Breast epithelium (tissue), 4 donors: Measurements from ENCODE around the gene C12orf56. TPM values are rescaled to one million over a fixed set of nuclear protein-coding genes. Genes with fewer than 3 reads are reported as not detected.

Experiments used
- DNase-seq, 2 donors: peaks; one replicate each; pipeline ENCODE4 v3.0.0-alpha.2; 2019; ENCODE audit warnings: low spot score in 2 of 2
- H3K27ac ChIP-seq, 2 donors: fragments of 200-600 bp; sonication (generic) in 1 of 2; one replicate each; pipeline ENCODE4 v1.5.1; 2016 to 2019; ENCODE audit warnings: mild to moderate bottlenecking in 1 of 2
- H3K27me3 ChIP-seq, 2 donors: fragments of 200-600 bp; sonication (generic) in 1 of 2; one replicate each; pipeline versions ENCODE4 v1.5.1 to v1.6.0; 2017 to 2019; ENCODE audit warnings: control low read depth in 1 of 2, mild to moderate bottlenecking in 1 of 2
- H3K36me3 ChIP-seq: fragments of 200-600 bp; one replicate; pipeline ENCODE4 v1.5.1; 2019
- H3K4me1 ChIP-seq, 2 donors: fragments of 200-600 bp; sonication (generic); one replicate each; pipeline ENCODE4 v1.5.1; 2016 to 2019; ENCODE audit warnings: control low read depth in 1 of 2
- H3K4me3 ChIP-seq, 3 donors: fragments of 200-600 bp; sonication (generic); 1 replicate in 2 of 3; 2 replicates in 1 of 3; pipeline ENCODE4 v1.5.1; 2016 to 2019; ENCODE audit warnings: mild to moderate bottlenecking in 3 of 3, moderate library complexity in 2 of 3
- H3K9me3 ChIP-seq, 2 donors: fragments of 200-600 bp; sonication (generic) in 1 of 2; one replicate each; pipeline ENCODE4 v1.5.1; 2016 to 2019; ENCODE audit warnings: control low read depth in 1 of 2
- POLR2A ChIP-seq: fragments of 450-650 bp; IDR thresholded peaks from one replicate; pipeline ENCODE4 v1.6.1; 2016; ENCODE audit warnings: antibody characterized with exemption, mild to moderate bottlenecking, moderate library complexity
- POLR2AphosphoS5 ChIP-seq, 3 donors: sonication (generic); formaldehyde crosslinking; IDR thresholded peaks; one replicate each; pipeline ENCODE4 v1.6.1; 2017; ENCODE audit warnings: antibody characterized with exemption in 3 of 3
- intact Hi-C: fragments of 100-400 bp; cut with DNase I; formaldehyde crosslinking; loops from one replicate; pipeline ENCODE4 v1.15.1; 2023; ENCODE audit warnings: low total_unique reads
- total RNA-seq, 3 donors: library from RNA; depleted of rRNA; stranded (reverse); fragments of >200 nt; gene quantifications; one replicate each; pipeline ENCODE4 v1.1.0, GENCODE V29; 2016
- TF ChIP-seq, protein P1 (sequence below), 3 donors: fragments of 450-650 bp; IDR thresholded peaks; one replicate each; pipeline ENCODE4 v1.5.1; 2016 to 2017; ENCODE audit warnings: antibody characterized with exemption in 3 of 3, mild to moderate bottlenecking in 3 of 3, moderate library complexity in 3 of 3

C12orf56 gene
- total RNA-seq, 3 donors from 2014 or later, result not detected

- Histone ChIP-seq H3K36me3 (no peaks in the 10 kb centered on the region), H3K27ac (no peak overlapping the region), H3K27me3 (no peaks in the 10 kb centered on the region), H3K9me3 (no peaks in the 10 kb centered on the region), H3K4me3 (no peak overlapping the region), H3K4me1 (no peaks in the 10 kb centered on the region)
- TF ChIP-seq, protein P1, sequence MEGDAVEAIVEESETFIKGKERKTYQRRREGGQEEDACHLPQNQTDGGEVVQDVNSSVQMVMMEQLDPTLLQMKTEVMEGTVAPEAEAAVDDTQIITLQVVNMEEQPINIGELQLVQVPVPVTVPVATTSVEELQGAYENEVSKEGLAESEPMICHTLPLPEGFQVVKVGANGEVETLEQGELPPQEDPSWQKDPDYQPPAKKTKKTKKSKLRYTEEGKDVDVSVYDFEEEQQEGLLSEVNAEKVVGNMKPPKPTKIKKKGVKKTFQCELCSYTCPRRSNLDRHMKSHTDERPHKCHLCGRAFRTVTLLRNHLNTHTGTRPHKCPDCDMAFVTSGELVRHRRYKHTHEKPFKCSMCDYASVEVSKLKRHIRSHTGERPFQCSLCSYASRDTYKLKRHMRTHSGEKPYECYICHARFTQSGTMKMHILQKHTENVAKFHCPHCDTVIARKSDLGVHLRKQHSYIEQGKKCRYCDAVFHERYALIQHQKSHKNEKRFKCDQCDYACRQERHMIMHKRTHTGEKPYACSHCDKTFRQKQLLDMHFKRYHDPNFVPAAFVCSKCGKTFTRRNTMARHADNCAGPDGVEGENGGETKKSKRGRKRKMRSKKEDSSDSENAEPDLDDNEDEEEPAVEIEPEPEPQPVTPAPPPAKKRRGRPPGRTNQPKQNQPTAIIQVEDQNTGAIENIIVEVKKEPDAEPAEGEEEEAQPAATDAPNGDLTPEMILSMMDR (IDR thresholded peaks at IDR 0.05), result no peak
- TF ChIP-seq POLR2A (no peak), POLR2AphosphoS5 (IDR thresholded peaks at IDR 0.05) (no peak)
- DNase-seq, result no peak
- intact Hi-C loops, result no loop called here
These were observed 122.1 kb downstream of the C12orf56 start for GRCh38 chr12:64268409-64268808.

GRCh38 chr12:64265839-64266238, 124.7 kb downstream of the C12orf56 start:
- Histone ChIP-seq H3K27me3 (no peaks in the 10 kb centered on the region), H3K4me3 (no peak overlapping the region), H3K9me3 (no peaks in the 10 kb centered on the region), H3K36me3 (no peaks in the 10 kb centered on the region), H3K4me1 (no peaks in the 10 kb centered on the region), H3K27ac (no peak overlapping the region)
- TF ChIP-seq POLR2A, result no peak
- TF ChIP-seq, protein P1 (IDR thresholded peaks at IDR 0.05), result no peak
- no peak for TF ChIP-seq POLR2AphosphoS5 (IDR thresholded peaks at IDR 0.05)
- DNase-seq, result no peak
- intact Hi-C loops, result no loop called here

DNA sequence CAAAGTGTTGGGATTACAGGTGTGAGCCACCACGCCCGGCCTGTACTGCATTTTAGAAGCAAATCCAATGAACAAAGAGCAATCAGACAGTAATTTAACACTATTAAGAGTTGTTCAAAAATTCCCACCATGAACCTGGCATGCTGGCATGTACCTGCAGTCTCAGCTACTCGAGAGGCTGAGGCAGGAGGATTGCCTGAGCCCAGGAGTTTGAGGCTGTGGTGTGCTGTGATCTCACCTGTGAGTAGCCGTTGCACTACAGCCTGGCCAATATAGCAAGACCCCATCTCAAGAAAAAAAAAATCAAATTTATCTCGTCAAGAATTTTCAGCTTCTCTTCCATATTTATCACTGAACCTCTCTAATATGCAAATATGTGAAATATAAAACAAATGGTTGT, 128.7 kb downstream of the C12orf56 start:
- intact Hi-C loops, result no loop called here
- Histone ChIP-seq H3K4me3 (no peak overlapping the region), H3K36me3 (no peaks in the 10 kb centered on the region), H3K4me1 (no peaks in the 10 kb centered on the region), H3K27me3 (no peaks in the 10 kb centered on the region), H3K27ac (no peak overlapping the region), H3K9me3 (no peaks in the 10 kb centered on the region)
- no peak for DNase-seq
- TF ChIP-seq, protein P1 (IDR thresholded peaks at IDR 0.05), result no peak
- TF ChIP-seq POLR2AphosphoS5 (IDR thresholded peaks at IDR 0.05), result no peak
- TF ChIP-seq POLR2A, result no peak

DNA sequence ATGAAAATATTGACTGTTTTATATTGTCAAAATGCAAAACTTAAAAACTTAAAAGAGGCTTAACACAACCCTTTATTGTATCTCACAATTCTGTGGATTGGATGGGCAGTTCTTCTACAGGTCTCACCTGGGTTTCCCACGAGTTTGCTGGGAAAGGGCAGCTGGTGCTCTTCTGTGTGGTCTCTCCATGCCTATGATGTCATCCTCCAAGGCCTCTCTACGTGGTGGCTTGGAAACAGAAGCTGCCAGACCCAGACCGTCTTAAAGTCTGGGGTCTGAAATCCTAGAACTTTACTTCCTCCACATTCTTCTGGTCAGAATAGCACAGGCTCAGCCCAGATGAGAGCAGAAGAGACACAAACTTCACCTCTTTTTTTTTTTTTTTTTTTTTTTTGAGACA, 132.0 kb downstream of the C12orf56 start:
- intact Hi-C loops, result loop anchor here (5.0 kb wide), 1 partner anchor 416 kb away; the partner anchor contains the start of gene SRGAP1
- H3K4me1 ChIP-seq, result no peaks in the 10 kb centered on the region
- no peak for DNase-seq
- no peak overlapping the region for H3K4me3 ChIP-seq
- H3K9me3 ChIP-seq, result no peaks in the 10 kb centered on the region
- H3K27ac ChIP-seq, result no peak overlapping the region
- no peaks in the 10 kb centered on the region for H3K36me3 ChIP-seq
- TF ChIP-seq POLR2A (no peak), POLR2AphosphoS5 (IDR thresholded peaks at IDR 0.05) (no peak)
- TF ChIP-seq, protein P1 (IDR thresholded peaks at IDR 0.05), result no peak
- no peaks in the 10 kb centered on the region for H3K27me3 ChIP-seq

DNA sequence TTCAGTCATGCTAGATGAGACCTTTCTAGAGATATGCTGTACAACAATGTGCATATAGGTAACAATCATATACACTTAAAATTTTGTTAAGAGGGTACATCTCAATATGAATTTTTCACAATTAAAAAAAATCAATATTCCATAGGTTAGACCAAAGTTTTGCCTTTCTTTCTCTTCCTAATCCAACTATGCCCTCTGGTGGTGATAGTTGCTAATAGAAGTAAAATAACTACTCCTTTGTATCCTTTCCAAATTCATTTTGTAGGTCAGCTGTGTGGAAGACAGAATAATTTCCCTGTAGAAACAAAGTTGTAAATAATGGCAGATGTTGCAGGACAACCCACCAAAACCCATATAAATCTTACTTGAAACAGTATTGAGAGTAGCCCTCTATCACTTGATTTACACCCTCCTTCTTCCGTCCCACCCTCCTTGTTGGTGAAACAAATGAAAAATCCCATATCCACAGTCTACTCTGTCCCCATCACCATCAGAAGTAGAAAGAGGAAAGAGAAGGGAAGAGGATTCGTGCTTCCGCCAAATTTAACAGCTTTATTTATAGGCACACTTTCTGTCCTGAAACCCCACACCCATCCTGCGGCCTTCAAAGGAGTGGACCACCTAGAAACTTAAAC, 134.3 kb downstream of the C12orf56 start:
- Histone ChIP-seq H3K4me3 (no peak overlapping the region), H3K27ac (no peak overlapping the region), H3K27me3 (no peaks in the 10 kb centered on the region), H3K4me1 (no peaks in the 10 kb centered on the region), H3K9me3 (no peaks in the 10 kb centered on the region), H3K36me3 (no peaks in the 10 kb centered on the region)
- no peak for TF ChIP-seq POLR2AphosphoS5 (IDR thresholded peaks at IDR 0.05)
- TF ChIP-seq, protein P1 (IDR thresholded peaks at IDR 0.05), result peak; percentile 55 to 86 (median 78)
- DNase-seq, result no peak
- intact Hi-C loops, result loop anchor here (5.0 kb wide), 1 partner anchor 414 kb away; the partner anchor contains the start of gene SRGAP1
